Occipital lobe (tissue), 2 donors: ENCODE data around the gene SLC34A1. TPM values are rescaled to one million over a fixed set of nuclear protein-coding genes. Genes with fewer than 3 reads are reported as not detected.
"Not testable (repeated sequence)": the region's sequence is repeated elsewhere in the genome, so short reads cannot be mapped to it uniquely, and the experiment has no call there.

Experiments
- DNase-seq: peaks from one replicate; lab custom pipeline; 2025; lab: John Stamatoyannopoulos, UW
- total RNA-seq: library from RNA; depleted of rRNA; stranded (reverse); fragments of >200 nt; gene quantifications from one replicate; pipeline ENCODE4 v1.2.3, GENCODE V29; 2014

The SLC34A1 gene
- total RNA-seq: not detected

GRCh38 chr5:177384134-177384533 lies at the start of gene SLC34A1:
Gene SLC34A1, plus strand, starts transcription at chr5:177384434. Its CDS starts 1,308 bp downstream, at chr5:177385742.
- DNase-seq: no peak

- no peak for DNase-seq
Measured at GRCh38 chr5:177334781-177335700, 49.2 kb upstream of the SLC34A1 start.

DNA sequence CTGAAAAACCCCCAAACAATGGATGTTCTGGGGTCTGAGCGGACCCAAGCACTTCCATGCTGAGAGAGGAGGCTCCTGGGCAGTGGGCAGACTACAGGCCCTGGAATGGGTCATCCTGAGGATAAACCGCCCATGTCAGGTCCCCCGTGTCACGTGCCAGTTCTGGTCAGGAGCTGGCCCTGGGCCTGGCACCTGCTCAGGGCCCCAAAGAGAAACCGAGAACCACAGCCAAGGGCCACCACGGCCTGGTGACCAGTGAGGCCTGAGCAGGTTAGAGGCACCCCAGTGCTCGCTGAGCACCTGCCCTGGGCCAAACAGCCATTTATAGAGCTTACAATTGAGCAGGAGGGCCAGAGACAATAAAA lies 48.6 kb upstream of the SLC34A1 start:
- DNase-seq: no peak

- no peak for DNase-seq
Measured at GRCh38 chr5:177336112-177336511, 48.1 kb upstream of the SLC34A1 start.

- no peak for DNase-seq
Measured at GRCh38 chr5:177336603-177337494, 47.4 kb upstream of the SLC34A1 start.

DNA sequence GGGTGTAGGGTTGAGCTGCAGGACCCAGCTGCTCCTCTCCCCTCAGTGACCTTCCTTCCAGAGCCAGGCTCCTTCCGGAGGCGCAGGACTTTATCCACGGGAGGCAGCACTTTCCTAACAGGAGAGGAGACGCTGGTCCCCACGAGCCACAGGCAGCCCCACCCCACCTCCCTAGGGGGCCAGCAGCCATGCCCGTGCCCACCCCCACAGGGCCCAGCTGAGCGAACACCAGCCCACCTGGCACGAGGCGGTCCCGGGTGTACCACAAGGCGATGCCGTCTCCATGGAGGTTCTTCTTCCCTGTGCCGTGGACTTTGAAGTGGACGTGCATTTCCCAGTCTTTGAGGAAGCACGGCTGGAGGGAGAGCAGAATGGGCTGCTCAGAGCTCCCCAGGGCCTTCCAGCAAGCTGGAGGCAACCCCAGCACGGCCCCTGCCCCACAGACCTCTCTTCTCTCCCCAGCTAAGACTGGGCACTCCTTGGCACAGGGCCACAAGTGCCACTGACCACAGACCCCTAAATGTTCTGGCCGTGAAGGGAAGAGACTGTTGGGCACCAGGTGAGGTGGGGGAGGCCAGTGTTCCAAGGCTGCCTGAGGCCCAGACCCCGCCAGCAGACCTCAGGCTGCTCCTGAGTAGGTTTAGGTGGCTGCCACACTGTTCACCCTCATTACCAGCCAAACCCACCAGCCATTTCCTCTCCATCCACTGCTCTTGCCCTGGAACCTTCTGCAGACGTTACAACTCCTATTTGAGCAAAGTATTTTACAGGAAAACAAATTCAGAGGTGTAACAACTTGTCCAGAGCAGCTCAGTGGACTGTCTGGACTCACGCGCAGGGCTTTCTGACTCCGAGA lies 45.8 kb upstream of the SLC34A1 start:
- no peak for DNase-seq

DNA sequence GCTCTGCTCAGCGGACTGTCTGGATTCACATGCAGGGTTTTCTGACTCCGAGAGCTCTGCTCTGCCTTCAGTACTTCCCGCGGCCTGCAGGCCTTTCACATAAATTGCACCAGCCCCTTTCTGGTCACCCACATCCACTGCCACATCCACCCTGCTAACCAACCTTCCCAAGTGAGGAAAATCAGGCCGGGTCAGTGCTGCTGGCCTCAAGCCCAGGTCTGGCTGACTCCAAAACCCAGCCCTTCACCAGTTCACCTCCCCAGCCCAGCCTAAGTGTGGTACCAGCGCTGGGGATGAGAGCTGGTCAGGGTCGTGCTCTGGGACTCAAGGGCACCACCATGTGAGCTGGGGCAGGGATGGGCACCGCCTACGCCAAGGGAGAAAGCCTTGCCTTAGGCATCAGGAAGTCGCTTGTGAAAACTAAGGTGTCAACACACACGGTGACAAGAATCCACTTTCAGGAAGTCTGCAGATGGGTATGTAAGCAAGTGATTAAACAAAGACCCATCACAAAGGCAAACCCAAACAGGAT lies 45.1 kb upstream of the SLC34A1 start:
- DNase-seq: no peak

- DNase-seq: not testable (repeated sequence)
Measured at GRCh38 chr5:177343000-177343399, 41.2 kb upstream of the SLC34A1 start.

DNA sequence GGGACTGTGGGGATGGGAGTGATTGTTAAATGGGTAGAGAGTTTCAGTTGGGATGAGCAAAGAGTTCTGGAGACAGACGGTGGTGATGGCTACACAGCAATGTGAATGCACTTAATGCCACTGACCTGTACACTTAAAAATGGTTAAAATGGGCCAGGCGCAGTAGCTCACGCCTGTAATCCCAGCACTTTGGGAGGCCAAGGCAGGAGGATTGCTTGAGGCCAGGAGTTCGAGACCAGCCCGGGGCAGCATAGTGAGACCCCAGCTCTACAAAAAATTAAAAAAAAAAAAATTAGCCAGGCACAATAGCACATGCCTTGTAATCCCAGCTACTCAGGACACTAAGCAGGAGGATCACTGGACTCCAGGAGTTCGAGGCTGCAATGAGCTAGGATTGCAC lies 40.5 kb upstream of the SLC34A1 start:
- no peak for DNase-seq

DNA sequence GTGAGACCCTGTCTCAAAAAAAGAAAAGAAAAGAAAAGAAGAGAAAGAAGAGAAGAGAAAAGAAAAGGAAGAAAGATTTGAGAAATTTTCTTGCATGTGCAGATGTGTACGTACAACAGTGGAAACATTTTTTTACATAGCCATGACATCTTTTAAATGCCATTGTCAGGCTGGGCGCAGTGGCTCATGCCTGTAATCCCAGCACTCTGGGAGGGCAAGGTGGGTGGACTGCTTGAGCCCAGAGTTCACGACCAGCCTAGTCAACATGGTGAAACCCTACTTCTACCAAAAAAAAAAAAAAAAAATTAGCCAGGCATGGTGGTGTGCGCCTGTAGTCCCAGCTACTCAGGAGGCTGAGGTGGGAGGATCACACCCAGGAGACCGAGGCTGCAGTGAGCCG lies 39.3 kb upstream of the SLC34A1 start:
- no peak for DNase-seq

GRCh38 chr5:177346820-177347219 lies 37.4 kb upstream of the SLC34A1 start:
- no peak for DNase-seq

- no peak for DNase-seq
Measured at GRCh38 chr5:177347699-177348098, 36.5 kb upstream of the SLC34A1 start.

GRCh38 chr5:177349362-177349647 lies 34.9 kb upstream of the SLC34A1 start:
- no peak for DNase-seq

DNA sequence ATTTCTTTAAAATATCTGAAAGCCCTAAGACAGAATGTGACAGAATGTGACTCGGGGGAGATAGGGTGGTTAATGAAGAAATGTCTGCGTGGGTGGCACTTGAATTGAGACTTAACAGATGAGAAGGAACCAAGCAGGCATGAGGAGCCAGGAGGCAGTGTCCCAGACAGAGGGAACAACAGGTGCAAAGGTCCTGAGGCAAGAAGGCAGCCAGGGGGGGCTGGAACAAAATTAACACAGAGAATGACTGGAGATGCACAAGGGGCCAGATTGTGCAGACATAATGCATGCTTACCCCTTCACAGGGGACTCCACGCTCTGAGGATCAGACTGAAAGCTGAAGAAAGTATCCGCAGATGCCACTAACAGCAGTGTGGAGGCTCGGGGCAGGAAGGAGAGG lies 34.5 kb upstream of the SLC34A1 start:
- no peak for DNase-seq

DNA sequence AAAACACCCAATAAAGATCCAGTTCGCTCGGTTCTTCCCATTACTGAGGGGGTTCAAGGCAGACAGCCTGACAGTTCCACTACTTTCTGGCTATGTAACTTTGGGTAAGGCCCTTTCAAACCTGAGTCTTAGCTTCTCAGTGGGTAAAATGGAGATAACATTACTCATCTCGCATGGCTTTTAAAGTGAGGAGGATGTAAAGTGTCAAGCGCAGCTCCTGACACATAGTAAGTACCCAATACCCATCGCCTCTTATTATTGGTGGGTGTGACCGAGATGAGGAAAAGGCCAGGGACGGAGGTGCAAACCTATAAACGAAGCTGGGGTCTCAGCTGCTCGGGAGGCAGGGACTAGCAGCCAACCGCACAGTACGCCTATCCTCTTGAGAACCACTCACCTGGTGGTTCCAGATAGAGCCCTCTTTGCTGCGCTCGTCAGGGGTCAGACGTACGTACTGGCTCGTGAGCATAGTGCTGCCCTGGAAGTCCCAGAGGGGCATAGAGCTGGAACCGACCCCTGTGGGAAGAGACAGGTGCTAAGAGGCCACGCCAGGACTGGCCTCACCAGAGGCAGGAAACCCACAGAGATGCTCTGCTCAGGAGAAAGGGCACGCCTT lies 33.4 kb upstream of the SLC34A1 start:
- no peak for DNase-seq

DNA sequence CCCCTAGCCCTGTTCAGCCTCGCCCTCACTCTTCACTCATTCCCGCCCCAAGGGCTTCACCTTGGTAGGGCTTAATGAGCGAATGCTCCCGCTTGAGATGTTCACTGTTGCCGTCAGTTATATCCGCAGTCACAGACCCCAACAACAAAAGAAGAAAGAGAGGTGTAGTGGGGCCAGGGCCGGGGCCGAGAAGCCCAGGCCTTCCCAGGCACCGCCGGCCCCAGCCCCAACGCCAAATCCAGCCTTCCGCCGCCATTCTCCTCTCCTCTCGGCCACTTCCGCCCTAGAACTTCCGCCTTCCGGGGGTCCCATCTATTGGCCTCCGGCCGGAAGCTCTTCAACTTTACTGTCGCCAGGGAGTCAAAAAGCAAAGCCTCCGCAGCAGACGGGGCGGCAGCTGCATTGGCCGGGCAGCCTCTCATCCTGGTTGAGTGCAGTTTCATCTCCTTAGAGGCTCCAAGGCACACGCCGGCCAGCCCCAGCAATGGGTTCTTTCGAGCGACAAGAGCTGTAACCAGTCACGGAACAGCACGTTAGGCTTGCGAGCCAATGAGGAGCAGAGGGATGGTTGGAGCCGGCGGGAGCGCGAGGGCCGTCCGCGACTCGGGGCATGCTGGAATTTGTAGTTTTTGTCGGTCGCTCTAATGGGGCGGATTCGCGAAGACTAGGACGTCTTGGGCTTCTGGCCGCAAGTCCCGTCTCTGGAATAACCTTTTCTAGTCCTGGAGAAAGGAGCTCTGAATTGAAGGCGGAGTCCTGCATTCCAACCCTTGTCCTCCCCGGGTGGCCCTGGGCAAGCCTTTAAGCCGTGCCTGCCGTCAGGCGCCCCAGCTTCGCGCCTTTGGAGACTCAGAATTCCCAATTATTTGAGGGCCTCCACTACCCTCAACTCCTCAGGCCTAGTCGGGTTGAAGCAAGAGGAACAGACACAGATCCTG lies 32.6 kb upstream of the SLC34A1 start, which contains the start of gene LMAN2:
TSS of gene LMAN2 (minus strand) at position 277 of the 938 bp plus-strand sequence. CDS start at position 256, 21 bp downstream.
- peak; percentile 92 for DNase-seq

DNA sequence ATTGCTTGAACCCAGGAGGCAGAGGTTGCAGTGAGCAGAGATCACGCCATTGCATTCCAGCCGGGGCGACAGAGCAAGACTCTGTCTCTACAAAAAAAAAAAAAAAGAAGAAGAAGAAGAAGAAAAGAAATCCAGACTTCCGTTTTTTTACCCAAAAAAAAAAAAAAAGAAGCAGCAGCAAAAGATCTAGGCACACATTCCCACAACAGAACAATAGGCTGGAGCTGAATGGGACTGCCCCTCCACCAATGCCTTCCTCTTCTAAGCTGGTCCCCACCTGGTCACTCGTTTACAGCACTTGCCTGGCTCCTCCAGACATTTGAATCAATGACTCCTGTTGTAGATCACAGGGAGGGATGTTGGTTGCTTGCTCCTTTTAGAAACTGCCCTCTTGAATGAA lies 31.1 kb upstream of the SLC34A1 start:
- no peak for DNase-seq

DNA sequence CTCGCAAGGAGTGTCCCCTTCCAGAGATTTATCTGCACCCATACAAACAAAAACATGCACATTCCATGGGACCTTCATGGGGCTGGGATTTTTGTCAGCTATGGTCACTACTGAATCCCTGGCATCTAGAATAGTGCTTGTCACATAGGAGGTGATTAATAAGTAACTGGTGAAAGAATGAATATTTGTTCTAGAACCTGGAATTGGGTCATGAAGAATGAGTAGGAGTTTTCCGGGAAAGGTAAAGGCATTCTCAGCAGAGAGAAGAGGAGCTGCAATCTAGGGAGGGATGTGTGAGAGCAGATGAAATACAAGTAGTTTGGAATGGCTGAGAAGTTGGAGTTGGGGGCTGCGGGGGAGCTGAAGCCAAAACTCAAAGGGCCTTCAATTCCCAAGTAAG lies 30.0 kb upstream of the SLC34A1 start:
- DNase-seq: no peak

DNA sequence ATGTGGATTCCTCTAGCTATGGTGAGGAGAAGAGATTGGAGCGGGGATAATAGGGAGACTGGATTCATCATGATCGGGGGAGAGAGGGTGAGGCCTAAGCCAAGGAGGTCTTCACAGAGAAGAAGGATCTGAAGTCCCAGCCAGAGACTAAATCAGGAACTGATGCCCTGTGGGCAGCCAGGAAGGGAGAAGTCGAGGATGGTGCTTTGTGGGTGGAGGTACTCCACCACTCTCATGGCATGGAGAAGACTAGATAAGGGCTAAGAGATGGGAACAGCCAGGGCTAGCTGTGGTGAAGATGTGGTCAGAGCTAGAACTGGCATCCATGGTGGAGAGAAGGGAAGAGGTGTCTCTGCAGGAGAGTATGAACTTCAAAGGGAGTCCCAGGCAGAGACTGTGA lies 29.5 kb upstream of the SLC34A1 start:
- DNase-seq: no peak
